Transverse colon (tissue), 3 donors: Measurements from ENCODE around the gene HYAL3.

Experiments used
- EP300 ChIP-seq: sonication (generic); formaldehyde crosslinking; IDR thresholded peaks from one replicate; pipeline ENCODE4 v1.6.1; 2017; ENCODE audit warnings: antibody characterized with exemption, low read depth
- POLR2A ChIP-seq: fragments of 450-650 bp; IDR thresholded peaks from one replicate; pipeline ENCODE4 v1.6.1; 2016; ENCODE audit warnings: antibody characterized with exemption, mild to moderate bottlenecking, moderate library complexity
- TF ChIP-seq, protein P1 (sequence below), 5 experiments: fragments of 200-600 bp in 3 of 5; fragments of 450-650 bp in 2 of 5; sonication (generic) in 3 of 5; IDR thresholded peaks; 1 replicate in 2 of 5; 2 replicates in 3 of 5; pipeline ENCODE4 v1.5.1; 2016 to 2017; ENCODE audit warnings: antibody characterized with exemption in 5 of 5, inconsistent platforms in 3 of 5, mild to moderate bottlenecking in 2 of 5, moderate library complexity in 1 of 5

DNA sequence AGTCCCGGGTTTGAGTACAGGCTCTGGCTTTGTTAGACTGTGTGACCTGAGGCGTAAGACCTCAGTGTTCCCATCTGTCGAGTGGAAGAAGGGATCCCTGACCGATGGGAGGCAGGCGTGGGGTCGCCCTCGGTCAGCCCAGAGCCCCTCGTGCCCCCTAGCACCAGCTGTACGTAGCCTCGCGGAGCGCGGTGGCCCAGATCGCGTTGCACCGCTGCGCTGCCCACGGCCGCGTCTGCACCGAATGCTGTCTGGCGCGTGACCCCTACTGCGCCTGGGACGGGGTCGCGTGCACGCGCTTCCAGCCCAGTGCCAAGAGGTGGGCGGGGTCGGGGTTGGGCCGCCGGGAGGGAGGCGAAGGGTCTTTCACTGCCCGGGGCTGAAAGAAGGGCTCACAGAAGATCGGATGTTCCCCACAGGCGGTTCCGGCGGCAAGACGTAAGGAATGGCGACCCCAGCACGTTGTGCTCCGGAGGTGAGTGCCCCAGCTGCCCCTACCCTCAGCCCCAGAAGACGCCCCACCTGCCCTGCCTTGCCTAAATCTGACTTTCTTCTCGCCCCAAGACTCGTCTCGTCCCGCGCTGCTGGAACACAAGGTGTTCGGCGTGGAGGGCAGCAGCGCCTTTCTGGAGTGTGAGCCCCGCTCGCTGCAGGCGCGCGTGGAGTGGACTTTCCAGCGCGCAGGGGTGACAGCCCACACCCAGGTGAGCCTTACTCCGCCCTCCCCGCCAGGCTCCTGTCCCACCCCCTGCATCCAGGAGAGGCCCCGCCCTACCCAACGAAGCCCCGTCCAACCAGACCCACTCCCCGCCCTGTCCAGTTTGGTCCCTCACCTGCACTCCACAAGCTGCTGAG is 23.8 kb downstream of the HYAL3 start:
- TF ChIP-seq, protein P1, sequence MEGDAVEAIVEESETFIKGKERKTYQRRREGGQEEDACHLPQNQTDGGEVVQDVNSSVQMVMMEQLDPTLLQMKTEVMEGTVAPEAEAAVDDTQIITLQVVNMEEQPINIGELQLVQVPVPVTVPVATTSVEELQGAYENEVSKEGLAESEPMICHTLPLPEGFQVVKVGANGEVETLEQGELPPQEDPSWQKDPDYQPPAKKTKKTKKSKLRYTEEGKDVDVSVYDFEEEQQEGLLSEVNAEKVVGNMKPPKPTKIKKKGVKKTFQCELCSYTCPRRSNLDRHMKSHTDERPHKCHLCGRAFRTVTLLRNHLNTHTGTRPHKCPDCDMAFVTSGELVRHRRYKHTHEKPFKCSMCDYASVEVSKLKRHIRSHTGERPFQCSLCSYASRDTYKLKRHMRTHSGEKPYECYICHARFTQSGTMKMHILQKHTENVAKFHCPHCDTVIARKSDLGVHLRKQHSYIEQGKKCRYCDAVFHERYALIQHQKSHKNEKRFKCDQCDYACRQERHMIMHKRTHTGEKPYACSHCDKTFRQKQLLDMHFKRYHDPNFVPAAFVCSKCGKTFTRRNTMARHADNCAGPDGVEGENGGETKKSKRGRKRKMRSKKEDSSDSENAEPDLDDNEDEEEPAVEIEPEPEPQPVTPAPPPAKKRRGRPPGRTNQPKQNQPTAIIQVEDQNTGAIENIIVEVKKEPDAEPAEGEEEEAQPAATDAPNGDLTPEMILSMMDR (IDR thresholded peaks at IDR 0.05), result no peak
- TF ChIP-seq POLR2A, result no peak
- no peak for TF ChIP-seq EP300
